ENCODE results near the gene ZNF568. TPM values are rescaled to one million over a fixed set of nuclear protein-coding genes. Genes with fewer than 3 reads are reported as not detected.

The ZNF568 gene
- total RNA-seq, result 1 to 10 TPM; 6.5 to 7.1 TPM

GRCh38 chr19:36915992-36916830 lies at the start of gene ZNF568, which contains the start of gene ZNF829:
Gene ZNF568 (plus strand): TSS chr19:36916332. CDS start chr19:36922771, 6,439 bp downstream.
Gene ZNF829 (minus strand): TSS chr19:36916291. CDS start chr19:36915167, 1,124 bp downstream.
- CTCF ChIA-PET, result no interaction called here
- POLR2A ChIA-PET, result interaction anchor here (0.7 to 0.8 kb wide), 1 partner anchor 66 kb away, joined by 4 read pairs; the partner anchor contains the start of gene ZNF345

GRCh38 chr19:36876993-36877938 lies 38.9 kb upstream of the ZNF568 start:
- POLR2A ChIA-PET, result no interaction called here
- CTCF ChIA-PET, result no interaction called here

DNA sequence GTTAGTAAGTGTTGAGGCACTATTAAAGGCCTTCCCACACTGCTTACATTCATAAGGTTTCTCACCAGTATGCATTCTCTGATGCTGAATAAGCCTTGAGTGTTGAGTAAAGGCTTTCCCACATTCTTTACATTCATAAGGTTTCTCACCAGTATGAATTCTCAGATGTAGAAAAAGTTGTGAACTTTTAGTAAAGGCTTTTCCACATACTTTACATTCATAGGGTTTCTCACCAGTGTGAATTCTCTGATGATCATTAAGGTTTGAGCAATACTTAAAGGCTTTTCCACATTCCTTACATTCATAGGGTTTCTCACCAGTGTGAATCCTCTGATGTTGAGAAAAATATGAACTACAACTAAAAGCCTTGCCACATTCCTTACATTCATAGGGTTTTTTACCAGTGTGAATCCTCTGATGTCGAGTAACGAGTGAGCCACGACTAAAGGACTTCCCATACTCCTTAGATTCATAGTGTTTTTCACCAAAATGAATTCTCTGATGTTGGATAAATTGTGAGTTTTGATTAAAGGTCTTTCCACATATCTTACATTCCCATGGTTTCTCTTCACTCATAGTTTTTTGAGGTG lies 24.3 kb upstream of the ZNF568 start:
- ChIA-PET CTCF (no interaction called here), POLR2A (no interaction called here)

- POLR2A ChIA-PET, result no interaction called here
- CTCF ChIA-PET, result no interaction called here
These were observed 21.2 kb upstream of the ZNF568 start for GRCh38 chr19:36894849-36895383.

DNA sequence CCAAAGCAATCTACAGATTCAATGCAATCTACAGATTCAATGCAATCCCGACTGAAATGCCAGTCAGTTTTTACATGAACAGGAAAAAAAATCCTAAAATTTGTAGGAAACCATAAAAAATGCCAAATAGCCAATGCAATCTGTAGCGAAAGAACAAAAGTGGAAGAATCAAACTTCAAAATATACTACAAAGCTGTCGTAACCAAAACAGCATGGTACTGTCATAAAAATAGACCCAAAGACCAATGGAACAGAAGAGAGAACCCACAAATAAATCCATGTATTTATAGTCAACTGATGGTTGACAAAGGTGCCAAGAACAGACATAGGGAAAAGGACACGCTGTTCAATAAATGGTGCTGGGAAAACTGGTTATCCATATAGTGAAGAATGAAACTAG lies 17.7 kb upstream of the ZNF568 start:
- CTCF ChIA-PET, result no interaction called here

GRCh38 chr19:36916991-36917390 lies 859 bp downstream of the ZNF568 start:
- ChIA-PET CTCF (no interaction called here), POLR2A (interaction anchor here (0.8 kb wide), 1 partner anchor 67 kb away, joined by 4 read pairs; the partner anchor contains the start of gene ZNF345)

More for the DNA sequence above, 17.7 kb upstream of the ZNF568 start:
- POLR2A ChIA-PET, result no interaction called here

DNA sequence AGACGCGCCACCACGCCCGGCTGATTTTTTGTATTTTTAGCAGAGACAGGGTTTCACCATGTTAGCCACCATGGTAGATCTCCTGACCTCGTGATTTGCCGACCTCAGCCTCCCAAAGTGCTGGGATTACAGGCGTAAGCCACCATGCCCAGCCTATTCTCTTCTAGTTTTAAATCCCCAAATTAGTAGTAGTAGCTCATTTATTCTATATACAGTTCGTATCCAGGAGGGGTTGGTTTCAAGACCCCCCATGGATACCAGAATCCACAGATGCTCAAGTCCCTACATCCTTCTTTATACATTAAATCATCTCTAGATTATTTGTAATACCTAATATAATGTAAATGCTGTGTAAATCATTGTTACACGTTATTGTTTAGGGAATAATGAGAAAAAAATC lies 2.0 kb downstream of the ZNF568 start:
- ChIA-PET CTCF (no interaction called here), POLR2A (no interaction called here)

DNA sequence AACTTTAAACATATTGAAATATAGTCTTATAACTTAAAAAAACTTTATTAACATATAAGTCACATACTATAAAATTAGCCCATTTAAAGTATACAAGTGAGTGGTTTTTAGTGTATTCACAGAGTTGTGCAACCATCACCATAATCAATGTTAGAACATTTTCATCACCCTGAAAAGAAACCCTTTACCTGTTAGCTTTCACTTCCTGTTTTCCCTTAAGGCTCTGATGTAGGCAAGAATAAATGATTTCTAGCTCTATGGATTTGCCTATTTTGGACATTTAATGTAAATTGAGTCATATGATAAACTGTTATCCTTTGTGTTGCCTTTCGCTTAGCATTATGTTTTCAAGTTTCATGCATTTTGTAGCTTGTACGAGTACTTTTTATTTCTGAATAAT lies 15.6 kb downstream of the ZNF568 start:
- ChIA-PET CTCF (no interaction called here), POLR2A (no interaction called here)

GRCh38 chr19:36939153-36939552 lies 23.0 kb downstream of the ZNF568 start:
- POLR2A ChIA-PET, result no interaction called here

DNA sequence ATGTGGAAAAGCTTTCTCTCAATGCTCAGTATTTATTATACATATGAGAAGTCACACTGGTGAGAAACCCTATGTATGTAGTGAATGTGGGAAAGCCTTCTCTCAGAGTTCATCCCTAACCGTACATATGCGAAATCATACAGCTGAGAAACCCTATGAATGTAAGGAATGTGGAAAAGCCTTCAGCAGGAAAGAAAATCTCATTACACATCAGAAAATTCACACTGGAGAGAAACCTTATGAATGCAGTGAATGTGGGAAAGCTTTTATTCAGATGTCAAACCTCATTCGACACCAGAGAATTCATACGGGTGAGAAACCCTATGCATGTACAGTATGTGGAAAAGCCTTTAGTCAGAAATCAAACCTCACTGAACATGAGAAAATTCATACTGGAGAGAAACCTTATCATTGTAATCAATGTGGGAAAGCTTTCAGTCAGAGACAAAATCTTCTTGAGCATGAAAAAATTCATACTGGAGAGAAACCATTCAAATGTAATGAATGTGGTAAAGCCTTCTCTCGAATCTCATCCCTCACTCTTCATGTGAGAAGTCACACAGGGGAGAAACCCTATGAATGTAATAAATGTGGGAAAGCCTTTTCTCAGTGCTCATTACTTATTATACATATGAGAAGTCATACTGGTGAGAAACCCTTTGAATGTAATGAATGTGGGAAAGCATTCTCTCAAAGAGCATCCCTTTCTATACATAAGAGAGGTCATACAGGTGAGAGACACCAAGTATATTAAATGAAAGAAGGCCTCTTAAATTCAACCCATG lies 34.4 kb downstream of the ZNF568 start:
- CTCF ChIA-PET, result no interaction called here
- POLR2A ChIA-PET, result no interaction called here

More at GRCh38 chr19:36939153-36939552, 23.0 kb downstream of the ZNF568 start:
- CTCF ChIA-PET, result no interaction called here

DNA sequence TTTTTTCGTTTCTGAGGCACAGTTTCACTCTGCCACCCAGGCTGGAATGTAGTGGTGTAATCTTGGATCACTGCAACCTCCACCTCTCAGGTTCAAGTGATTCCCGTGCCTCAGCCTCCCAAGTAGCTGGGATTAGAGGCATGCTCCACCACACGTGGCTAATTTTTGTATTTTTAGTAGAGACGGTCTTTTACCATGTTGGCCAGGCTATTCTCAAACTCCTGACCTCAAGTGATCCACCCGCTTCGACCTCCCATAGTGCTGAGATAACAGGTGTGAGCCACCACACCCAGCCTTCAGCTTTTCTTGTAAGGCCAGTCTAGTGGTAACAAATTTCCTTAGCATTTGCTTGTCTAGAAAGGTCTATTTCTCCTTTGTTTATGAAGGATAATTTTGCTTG lies 46.2 kb downstream of the ZNF568 start:
- ChIA-PET POLR2A (no interaction called here), CTCF (interaction anchor here (0.6 to 0.7 kb wide), 2 partner anchors 14 to 92 kb away, joined by 4 read pairs; no protein-coding TSS in a partner anchor)

DNA sequence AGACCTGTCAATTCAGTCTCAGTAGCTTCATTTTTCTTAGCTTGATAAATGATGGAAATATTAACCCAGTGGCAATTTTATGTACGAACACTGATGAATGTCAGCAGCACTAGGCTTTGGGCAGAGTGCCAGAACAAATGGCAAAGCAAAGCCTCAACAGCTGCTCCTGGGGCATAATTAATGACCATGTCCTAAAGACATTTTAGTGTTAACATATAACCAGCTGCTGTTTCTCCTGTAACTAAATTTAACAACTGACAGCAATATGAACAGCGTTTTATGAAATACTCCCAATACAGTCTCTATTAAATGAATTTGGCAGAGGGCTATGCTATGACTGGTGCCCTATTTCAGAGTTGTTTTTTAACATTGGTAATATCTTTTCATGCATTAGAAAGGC lies 47.1 kb downstream of the ZNF568 start:
- POLR2A ChIA-PET, result no interaction called here
- CTCF ChIA-PET, result no interaction called here

DNA sequence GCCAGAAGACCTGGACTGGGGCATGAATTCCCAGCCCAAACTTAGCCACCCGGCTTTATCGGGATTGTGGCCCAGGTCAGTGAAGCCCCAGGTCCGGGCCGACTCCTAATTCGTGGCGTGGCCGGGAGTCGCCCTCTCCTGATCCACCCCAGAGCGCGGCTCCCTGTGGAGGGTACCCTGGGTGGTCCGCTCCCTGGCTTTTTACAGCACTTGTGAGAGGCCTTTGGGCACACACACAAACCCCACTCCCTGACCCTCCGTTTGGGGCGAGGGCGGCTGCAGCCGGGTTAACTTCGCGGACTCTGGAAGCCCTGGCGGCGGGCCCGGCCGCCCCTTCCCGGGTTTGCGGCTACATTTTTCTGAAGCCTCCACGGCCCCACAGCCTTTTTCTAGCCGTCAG lies 56.4 kb downstream of the ZNF568 start:
- POLR2A ChIA-PET, result no interaction called here
- CTCF ChIA-PET, result interaction anchor here (1.2 to 1.3 kb wide), 2 partner anchors 230 to 245 kb away, joined by 3 to 4 read pairs; no protein-coding TSS in a partner anchor

DNA sequence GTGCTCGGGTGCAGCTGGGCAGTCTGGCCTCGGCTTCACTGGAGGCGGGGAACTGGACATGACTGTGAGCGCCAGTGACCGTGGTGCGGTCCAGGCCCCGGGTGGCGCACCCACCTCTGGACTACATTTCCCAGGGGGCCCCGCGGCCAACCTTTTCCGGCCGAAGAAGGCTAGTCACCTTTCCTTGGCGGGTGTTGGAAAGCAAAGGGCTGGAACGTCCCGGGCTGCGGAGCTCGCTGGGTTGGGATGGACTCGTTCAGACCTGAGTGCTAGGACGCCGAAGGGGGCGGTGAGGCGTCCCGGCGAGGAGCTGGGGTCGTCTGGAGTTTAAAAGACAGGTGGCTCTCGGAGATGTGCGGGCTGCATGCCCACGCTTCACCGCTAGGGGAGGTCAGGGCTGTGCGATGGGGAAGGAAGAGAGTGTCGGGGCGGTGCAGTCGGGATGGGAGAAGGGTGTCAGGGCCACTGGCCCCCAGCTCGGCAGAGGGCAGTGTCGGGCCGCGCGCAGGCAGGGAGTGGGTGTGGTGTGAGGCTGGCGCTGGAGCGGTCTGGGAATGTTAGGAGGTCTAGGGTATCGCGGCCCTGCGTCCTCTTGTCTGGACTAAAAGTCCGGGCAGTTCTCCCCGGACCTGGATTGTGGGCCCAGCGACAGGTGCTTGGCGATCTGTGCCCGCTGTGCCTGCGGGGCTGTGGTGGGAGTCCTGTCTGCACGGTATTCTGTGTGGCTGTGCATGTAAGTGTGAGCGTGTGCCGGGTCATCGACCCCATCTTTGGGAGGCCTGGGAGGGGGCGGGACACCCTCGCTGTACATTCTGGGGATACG lies 57.1 kb downstream of the ZNF568 start:
- ChIA-PET POLR2A (no interaction called here), CTCF (interaction anchor here (1.2 to 1.3 kb wide), 2 partner anchors 230 to 244 kb away, joined by 3 to 4 read pairs; no protein-coding TSS in a partner anchor)

DNA sequence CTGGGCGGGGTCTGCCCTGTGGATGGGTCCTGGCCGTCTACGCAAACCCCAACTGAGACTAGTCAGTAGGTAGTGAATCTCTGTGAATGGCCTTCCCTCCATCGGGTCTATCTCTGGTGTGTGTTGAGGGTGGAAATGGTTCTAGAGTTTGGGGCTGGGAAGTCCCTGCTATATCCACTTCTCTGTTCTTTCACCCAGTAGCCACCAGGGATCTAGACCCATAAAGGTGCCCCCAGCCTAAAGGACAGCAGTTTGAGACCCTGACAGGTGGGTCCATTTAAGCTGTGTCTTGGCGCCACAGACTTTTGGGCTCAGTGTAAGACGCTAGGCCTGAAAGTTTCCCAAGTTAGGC lies 57.7 kb downstream of the ZNF568 start:
- CTCF ChIA-PET, result interaction anchor here (1.2 kb wide), 1 partner anchor 243 kb away, joined by 3 read pairs; no protein-coding TSS in a partner anchor
- POLR2A ChIA-PET, result no interaction called here

DNA sequence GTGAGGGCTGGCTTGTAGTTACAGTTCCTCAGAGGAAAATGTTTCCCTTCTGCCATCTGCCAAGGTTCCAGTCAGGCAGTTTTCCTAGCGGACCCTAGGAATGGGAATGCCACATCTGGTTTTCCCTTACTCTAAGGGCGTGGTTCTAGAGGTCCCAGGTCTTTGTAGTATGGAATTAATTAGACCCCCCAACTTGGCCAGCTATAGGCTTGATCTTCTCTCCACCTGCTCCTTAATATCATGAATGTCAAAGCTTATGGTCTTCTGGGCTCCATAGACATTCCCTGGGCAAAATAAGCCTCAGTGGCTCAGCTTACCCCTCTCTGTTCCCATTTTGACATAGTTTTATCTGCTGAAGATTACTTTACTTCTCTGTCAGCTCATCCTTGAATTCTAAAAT lies 70.0 kb downstream of the ZNF568 start:
- POLR2A ChIA-PET, result no interaction called here
- CTCF ChIA-PET, result no interaction called here

DNA sequence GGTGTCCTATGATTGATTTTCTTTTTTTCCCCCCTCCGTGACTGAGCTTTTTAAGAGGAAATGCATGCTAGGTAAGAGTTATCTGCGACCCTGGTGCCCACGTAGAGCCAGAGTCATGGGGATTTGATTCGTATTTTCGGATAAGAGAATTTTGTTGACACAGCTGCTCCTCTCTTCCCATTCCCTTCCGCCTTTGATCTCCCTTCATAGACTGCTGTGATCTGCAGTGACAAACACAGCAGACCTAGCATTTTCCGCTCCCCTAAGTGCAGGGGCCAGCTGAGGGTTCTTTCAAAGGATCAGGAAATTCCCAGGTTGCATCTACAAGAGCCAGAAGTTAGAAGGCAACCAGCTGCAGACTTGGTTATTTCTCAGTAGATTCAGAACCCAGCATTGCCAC lies 70.5 kb downstream of the ZNF568 start:
- ChIA-PET CTCF (no interaction called here), POLR2A (no interaction called here)

DNA sequence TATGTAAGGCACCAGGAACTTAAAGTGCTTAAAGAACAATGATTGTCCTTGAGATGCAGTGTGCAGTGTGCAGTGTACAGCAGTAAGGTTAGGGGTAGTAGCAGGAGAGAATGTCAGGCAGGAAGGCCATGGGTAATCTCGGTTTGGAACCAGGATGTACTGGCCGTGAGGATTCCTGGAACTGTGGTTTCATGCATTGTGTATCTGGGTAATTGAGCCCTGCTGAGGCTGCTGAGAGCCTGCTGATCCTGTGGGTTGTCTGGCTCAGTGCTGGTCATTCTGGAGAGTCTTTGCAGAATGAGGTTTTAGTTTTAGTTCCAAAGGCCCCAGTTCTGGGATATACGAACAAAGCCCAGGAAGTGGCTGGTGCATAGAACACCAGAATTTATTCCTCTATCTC lies 71.0 kb downstream of the ZNF568 start:
- ChIA-PET POLR2A (no interaction called here), CTCF (no interaction called here)

All from activated CD8-positive, alpha-beta memory T cell treated with anti-CD3 and anti-CD28 coated beads for 36 hours (primary cell).